GM23338 (cell line): ENCODE data around the gene ATP8A2. TPM values are rescaled to one million over a fixed set of nuclear protein-coding genes. Genes with fewer than 3 reads are reported as not detected.

Experiments used
- ATAC-seq: fragments of 200-7000 bp; cut with Tn5 transposase; 3 replicates; pipeline ENCODE4 v1.9.1; 2020
- DNase-seq: peaks from one replicate; pipeline ENCODE4 v3.0.0-alpha.2; 2015; ENCODE audit warnings: low spot score
- H2AFZ ChIP-seq: fragments of 200-600 bp; sonication (generic); 2 replicates; pipeline ENCODE4 v1.8.0; 2016; ENCODE audit warnings: antibody characterized with exemption, mild to moderate bottlenecking, moderate library complexity
- H3F3A ChIP-seq: fragments of 200-600 bp; sonication (generic); replicated peaks from 2 replicates; pipeline ENCODE4 v1.8.0; 2017; ENCODE audit warnings: antibody characterized with exemption, mixed run types, low read depth
- H3K27ac ChIP-seq: fragments of 200-600 bp; sonication (generic); 2 replicates; pipeline ENCODE4 v1.6.1; 2016; ENCODE audit warnings: low read depth
- H3K27me3 ChIP-seq: fragments of 200-600 bp; sonication (generic); 2 replicates; pipeline ENCODE4 v1.8.0; 2016; ENCODE audit warnings: mild to moderate bottlenecking, mixed run types, moderate library complexity; ENCODE audit not compliant: insufficient read depth
- H3K36me3 ChIP-seq: fragments of 200-600 bp; sonication (generic); 2 replicates; pipeline ENCODE4 v1.8.0; 2016; ENCODE audit warnings: mild to moderate bottlenecking; ENCODE audit not compliant: insufficient read depth
- H3K4me1 ChIP-seq: fragments of 200-600 bp; sonication (generic); 2 replicates; pipeline ENCODE4 v1.8.0; 2016; ENCODE audit warnings: mild to moderate bottlenecking, moderate library complexity; ENCODE audit not compliant: insufficient read depth
- H3K4me2 ChIP-seq: fragments of 200-600 bp; sonication (generic); 2 replicates; pipeline ENCODE4 v1.7.1; 2017; ENCODE audit warnings: mixed run types
- H3K4me3 ChIP-seq: fragments of 200-600 bp; sonication (generic); 2 replicates; pipeline ENCODE4 v1.6.1; 2016; ENCODE audit warnings: mixed run types
- H3K79me2 ChIP-seq: fragments of 200-600 bp; sonication (generic); replicated peaks from 2 replicates; pipeline ENCODE4 v1.8.0; 2017; ENCODE audit warnings: mild to moderate bottlenecking; ENCODE audit not compliant: insufficient read depth
- H3K9me2 ChIP-seq: fragments of 200-600 bp; sonication (generic); 2 replicates; pipeline ENCODE4 v1.8.0; 2017; ENCODE audit not compliant: insufficient read depth
- H4K20me1 ChIP-seq: fragments of 200-600 bp; sonication (generic); replicated peaks from 2 replicates; pipeline ENCODE4 v1.8.0; 2017; ENCODE audit warnings: mild to moderate bottlenecking; ENCODE audit not compliant: insufficient read depth
- H3K27ac Mint-ChIP-seq: 2 replicates; pipeline ENCODE4 v1.8.0; 2020; ENCODE audit warnings: inconsistent platforms, mild to moderate bottlenecking, moderate library complexity, mixed read lengths
- H3K27me3 Mint-ChIP-seq: 3 replicates; pipeline ENCODE4 v1.8.0; 2022; ENCODE audit warnings: low read depth, mild to moderate bottlenecking, moderate library complexity, mixed read lengths, inconsistent platforms; ENCODE audit not compliant: insufficient read depth, poor library complexity
- H3K36me3 Mint-ChIP-seq: 3 replicates; pipeline ENCODE4 v1.8.0; 2021; ENCODE audit warnings: low read depth, mild to moderate bottlenecking, inconsistent platforms, moderate library complexity, mixed read lengths
- H3K4me1 Mint-ChIP-seq: 3 replicates; pipeline ENCODE4 v1.8.0; 2020; ENCODE audit warnings: mild to moderate bottlenecking, inconsistent platforms, mixed read lengths
- H3K4me3 Mint-ChIP-seq: 3 replicates; pipeline ENCODE4 v1.8.0; 2021; ENCODE audit warnings: moderate library complexity, mild to moderate bottlenecking, inconsistent platforms, mixed read lengths
- H3K9me3 Mint-ChIP-seq: 3 replicates; pipeline ENCODE4 v1.8.0; 2020; ENCODE audit warnings: moderate library complexity, mild to moderate bottlenecking, inconsistent platforms, mixed read lengths
- CREB1 ChIP-seq: fragments of 250-450 bp; sonication (Bioruptor Pico); IDR thresholded peaks from 2 replicates; pipeline ENCODE4 v1.5.0; 2020; ENCODE audit warnings: low read depth, mild to moderate bottlenecking, moderate library complexity
- CTCF ChIP-seq, 2 experiments: fragments of 200-600 bp in 1 of 2; sonication (generic) in 1 of 2; conservative IDR thresholded peaks; 2 replicates each; pipeline versions ENCODE4 v1.5.1 to v1.6.1; 2016 to 2017; ENCODE audit warnings: antibody characterized with exemption in 2 of 2, low read depth in 2 of 2, mild to moderate bottlenecking in 2 of 2, moderate library complexity in 1 of 2
- EZH2 ChIP-seq: fragments of 200-600 bp; sonication (generic); IDR thresholded peaks from one replicate; pipeline ENCODE4 v1.8.0; 2017; ENCODE audit warnings: antibody characterized with exemption, mild to moderate bottlenecking, low read depth; ENCODE audit not compliant: unreplicated experiment
- EZH2phosphoT487 ChIP-seq: fragments of 200-600 bp; sonication (generic); IDR thresholded peaks from one replicate; pipeline ENCODE4 v1.8.1; 2018; ENCODE audit warnings: antibody characterized with exemption; ENCODE audit not compliant: unreplicated experiment
- JUNB ChIP-seq: IDR thresholded peaks from one replicate; pipeline ENCODE4 v1.6.1; 2016; ENCODE audit warnings: antibody characterized with exemption; ENCODE audit not compliant: unreplicated experiment
- REST ChIP-seq: IDR thresholded peaks from one replicate; pipeline ENCODE4 v1.6.1; 2018; ENCODE audit warnings: antibody characterized with exemption; ENCODE audit not compliant: unreplicated experiment
- STAT1 ChIP-seq: IDR thresholded peaks from one replicate; pipeline ENCODE4 v1.6.1; 2016; ENCODE audit warnings: antibody characterized with exemption; ENCODE audit not compliant: unreplicated experiment
- ZNF331 ChIP-seq: fragments of 250-450 bp; sonication (Bioruptor Pico); IDR thresholded peaks from 2 replicates; pipeline ENCODE4 v1.5.0; 2020; ENCODE audit warnings: low read depth, mild to moderate bottlenecking, moderate library complexity
- polyA plus RNA-seq: library from polyadenylated mRNA; unstranded; fragments of >200 nt; fragmentation: Nextera tagmentation; extraction: Ambion mirVana; gene quantifications from 2 replicates; pipeline ENCODE4 v1.2.1, GENCODE V29; 2016
- total RNA-seq: library from RNA; depleted of rRNA; stranded (reverse); fragments of >200 nt; shearing (Covaris generic); gene quantifications from 2 replicates; pipeline ENCODE4 v1.2.3, GENCODE V29; 2014
- TF ChIP-seq, protein P1 (sequence below): IDR thresholded peaks from 2 replicates; pipeline ENCODE4 v1.6.1; 2016; ENCODE audit warnings: antibody characterized with exemption

ATP8A2 gene
- total and polyA plus RNA-seq, 2 experiments from 2014 or later = 5.7 to 8.8 TPM

GRCh38 chr13:25677956-25678355 is 306.2 kb downstream of the ATP8A2 start:
- no peak for DNase-seq
- Histone ChIP-seq H3F3A (no peaks in the 10 kb centered on the region), H3K4me3 (no peak overlapping the region), H3K4me1 (peaks cover 9% of the 10 kb centered on the region), H3K79me2 (no peaks in the 10 kb centered on the region), H4K20me1 (no peaks in the 10 kb centered on the region), H3K27ac (no peak overlapping the region), H3K4me2 (no peak overlapping the region), H2AFZ (no peak overlapping the region), H3K36me3 (no peaks in the 10 kb centered on the region), H3K9me2 (peaks cover 6% of the 10 kb centered on the region), H3K27me3 (no peaks in the 10 kb centered on the region)
- peaks cover 9% of the 10 kb centered on the region for H3K4me1 Mint-ChIP-seq
- H3K4me3 Mint-ChIP-seq = no peak overlapping the region
- peaks cover 3% of the 10 kb centered on the region for H3K27me3 Mint-ChIP-seq
- H3K9me3 Mint-ChIP-seq = no peaks in the 10 kb centered on the region; the same call in 2 of the 3 replicates
- H3K36me3 Mint-ChIP-seq = no peaks in the 10 kb centered on the region
- TF ChIP-seq REST (no peak), CREB1 (CRISPR knock-in tag) (no peak), EZH2phosphoT487 (no peak), STAT1 (no peak), CTCF (conservative IDR thresholded peaks at IDR 0.05; ENCODE audit: low read depth in 2 of 2) (no peak), ZNF331 (CRISPR knock-in tag) (no peak)
- TF ChIP-seq, protein P1, sequence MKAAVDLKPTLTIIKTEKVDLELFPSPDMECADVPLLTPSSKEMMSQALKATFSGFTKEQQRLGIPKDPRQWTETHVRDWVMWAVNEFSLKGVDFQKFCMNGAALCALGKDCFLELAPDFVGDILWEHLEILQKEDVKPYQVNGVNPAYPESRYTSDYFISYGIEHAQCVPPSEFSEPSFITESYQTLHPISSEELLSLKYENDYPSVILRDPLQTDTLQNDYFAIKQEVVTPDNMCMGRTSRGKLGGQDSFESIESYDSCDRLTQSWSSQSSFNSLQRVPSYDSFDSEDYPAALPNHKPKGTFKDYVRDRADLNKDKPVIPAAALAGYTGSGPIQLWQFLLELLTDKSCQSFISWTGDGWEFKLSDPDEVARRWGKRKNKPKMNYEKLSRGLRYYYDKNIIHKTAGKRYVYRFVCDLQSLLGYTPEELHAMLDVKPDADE = no peak
- H3K27ac Mint-ChIP-seq = no peak overlapping the region
- no peak for ATAC-seq

- no peak overlapping the region for H3K4me3 Mint-ChIP-seq
- Histone ChIP-seq H3K9me2 (peaks cover 6% of the 10 kb centered on the region), H3K36me3 (no peaks in the 10 kb centered on the region), H3K79me2 (no peaks in the 10 kb centered on the region), H3K4me2 (no peak overlapping the region), H4K20me1 (no peaks in the 10 kb centered on the region), H2AFZ (no peak overlapping the region), H3F3A (no peaks in the 10 kb centered on the region), H3K27me3 (no peaks in the 10 kb centered on the region), H3K27ac (no peak overlapping the region), H3K4me3 (no peak overlapping the region), H3K4me1 (peaks cover 9% of the 10 kb centered on the region)
- peaks cover under 1% of the 10 kb centered on the region for H3K27me3 Mint-ChIP-seq
- TF ChIP-seq EZH2phosphoT487 = no peak
- peak in 1 of 2 experiments; percentile 38; a peak in 1 of 4 replicates for TF ChIP-seq CTCF (conservative IDR thresholded peaks at IDR 0.05; ENCODE audit: low read depth in 2 of 2)
- TF ChIP-seq EZH2 = no peak
- TF ChIP-seq JUNB = no peak
- ATAC-seq = peak; percentile 71
- no peaks in the 10 kb centered on the region for H3K36me3 Mint-ChIP-seq
- peaks cover 8% of the 10 kb centered on the region for H3K4me1 Mint-ChIP-seq
- no peak overlapping the region for H3K27ac Mint-ChIP-seq
- no peaks in the 10 kb centered on the region; the same call in 2 of the 3 replicates for H3K9me3 Mint-ChIP-seq
- no peak for DNase-seq
These were observed 306.6 kb downstream of the ATP8A2 start for GRCh38 chr13:25678398-25678797.
